ENCODE results near the gene C1QTNF6. TPM values are rescaled to one million over a fixed set of nuclear protein-coding genes. Genes with fewer than 3 reads are reported as not detected.

The C1QTNF6 gene
- polyA plus RNA-seq, 2 donors, result 1.3 to 4.9 TPM

GRCh38 chr22:37147186-37147990 lies 40.7 kb downstream of the C1QTNF6 start:
- Histone ChIP-seq H3K4me3 (ENCODE audit: low read depth in 1 of 2, low read length in 2 of 2) (peak overlapping the region in 1 of 2 donors; percentile 9), H3K4me1 (ENCODE audit: control insufficient read depth in 2 of 2, insufficient read depth in 2 of 2, low read length in 1 of 2) (peaks cover 3 to 15% of the 10 kb centered on the region in 2 donors), H3K9me3 (ENCODE audit: control insufficient read depth in 2 of 2, insufficient read depth in 1 of 2, low read depth in 1 of 2, low read length in 1 of 2) (peaks cover 0 to 2% of the 10 kb centered on the region in 2 donors), H3K36me3 (ENCODE audit: control insufficient read depth in 2 of 2, insufficient read depth in 2 of 2, low read length in 1 of 2) (no peaks in the 10 kb centered on the region), H3K27me3 (ENCODE audit: control insufficient read depth in 1 of 2, insufficient read depth in 2 of 2, low read length in 2 of 2) (no peaks in the 10 kb centered on the region), H3K27ac (ENCODE audit: low read depth in 2 of 2, low read length in 1 of 2) (no peak overlapping the region)
- 63 to 72% methylated on average over 12 of the region's 12 CpGs for WGBS, 2 donors

- Histone ChIP-seq H3K27ac (ENCODE audit: low read depth in 2 of 2, low read length in 1 of 2) (no peak overlapping the region), H3K4me3 (ENCODE audit: low read depth in 1 of 2, low read length in 2 of 2) (no peak overlapping the region), H3K27me3 (ENCODE audit: control insufficient read depth in 1 of 2, insufficient read depth in 2 of 2, low read length in 2 of 2) (no peaks in the 10 kb centered on the region), H3K9me3 (ENCODE audit: control insufficient read depth in 2 of 2, insufficient read depth in 1 of 2, low read depth in 1 of 2, low read length in 1 of 2) (peaks cover 0 to 2% of the 10 kb centered on the region in 2 donors), H3K4me1 (ENCODE audit: control insufficient read depth in 2 of 2, insufficient read depth in 2 of 2, low read length in 1 of 2) (peaks cover 3 to 15% of the 10 kb centered on the region in 2 donors), H3K36me3 (ENCODE audit: control insufficient read depth in 2 of 2, insufficient read depth in 2 of 2, low read length in 1 of 2) (no peaks in the 10 kb centered on the region)
- 71 to 72% methylated on average over 16 of the region's 16 CpGs for WGBS, 2 donors
These were observed 41.4 kb downstream of the C1QTNF6 start for GRCh38 chr22:37146507-37147180.

- Histone ChIP-seq H3K27me3 (ENCODE audit: control insufficient read depth in 1 of 2, insufficient read depth in 2 of 2, low read length in 2 of 2) (no peaks in the 10 kb centered on the region), H3K4me3 (ENCODE audit: low read depth in 1 of 2, low read length in 2 of 2) (no peak overlapping the region), H3K27ac (ENCODE audit: low read depth in 2 of 2, low read length in 1 of 2) (no peak overlapping the region), H3K9me3 (ENCODE audit: control insufficient read depth in 2 of 2, insufficient read depth in 1 of 2, low read depth in 1 of 2, low read length in 1 of 2) (peaks cover 0 to 2% of the 10 kb centered on the region in 2 donors), H3K4me1 (ENCODE audit: control insufficient read depth in 2 of 2, insufficient read depth in 2 of 2, low read length in 1 of 2) (peaks cover 3 to 15% of the 10 kb centered on the region in 2 donors), H3K36me3 (ENCODE audit: control insufficient read depth in 2 of 2, insufficient read depth in 2 of 2, low read length in 1 of 2) (no peaks in the 10 kb centered on the region)
- 38 to 44% methylated on average over 6 of the region's 6 CpGs for WGBS, 2 donors
These were observed 42.0 kb downstream of the C1QTNF6 start for GRCh38 chr22:37146051-37146385.

- Histone ChIP-seq H3K36me3 (ENCODE audit: control insufficient read depth in 2 of 2, insufficient read depth in 2 of 2, low read length in 1 of 2) (no peaks in the 10 kb centered on the region), H3K27me3 (ENCODE audit: control insufficient read depth in 1 of 2, insufficient read depth in 2 of 2, low read length in 2 of 2) (no peaks in the 10 kb centered on the region), H3K4me1 (ENCODE audit: control insufficient read depth in 2 of 2, insufficient read depth in 2 of 2, low read length in 1 of 2) (peaks cover 3 to 15% of the 10 kb centered on the region in 2 donors), H3K27ac (ENCODE audit: low read depth in 2 of 2, low read length in 1 of 2) (no peak overlapping the region), H3K9me3 (ENCODE audit: control insufficient read depth in 2 of 2, insufficient read depth in 1 of 2, low read depth in 1 of 2, low read length in 1 of 2) (peaks cover 0 to 2% of the 10 kb centered on the region in 2 donors), H3K4me3 (ENCODE audit: low read depth in 1 of 2, low read length in 2 of 2) (no peak overlapping the region)
- WGBS, 2 donors, result 24 to 41% methylated on average over 12 to 17 of the region's 17 CpGs
These were observed 42.6 kb downstream of the C1QTNF6 start for GRCh38 chr22:37145180-37146050.

- no peak overlapping the region for H3K27ac ChIP-seq (ENCODE audit: low read depth in 2 of 2, low read length in 1 of 2)
- H3K36me3 ChIP-seq (ENCODE audit: control insufficient read depth in 2 of 2, insufficient read depth in 2 of 2, low read length in 1 of 2), result no peaks in the 10 kb centered on the region
- no peaks in the 10 kb centered on the region for H3K27me3 ChIP-seq (ENCODE audit: control insufficient read depth in 1 of 2, insufficient read depth in 2 of 2, low read length in 2 of 2)
- H3K9me3 ChIP-seq (ENCODE audit: control insufficient read depth in 2 of 2, insufficient read depth in 1 of 2, low read depth in 1 of 2, low read length in 1 of 2), result no peaks in the 10 kb centered on the region
- no peak overlapping the region for H3K4me3 ChIP-seq (ENCODE audit: low read depth in 1 of 2, low read length in 2 of 2)
- WGBS, 2 donors, result 66 to 83% methylated on average over 8 to 10 of the region's 10 CpGs
- peaks cover 3 to 15% of the 10 kb centered on the region in 2 donors for H3K4me1 ChIP-seq (ENCODE audit: control insufficient read depth in 2 of 2, insufficient read depth in 2 of 2, low read length in 1 of 2)
These were observed 43.9 kb downstream of the C1QTNF6 start for GRCh38 chr22:37144180-37144554.

- Histone ChIP-seq H3K27ac (ENCODE audit: low read depth in 2 of 2, low read length in 1 of 2) (no peak overlapping the region), H3K4me1 (ENCODE audit: control insufficient read depth in 2 of 2, insufficient read depth in 2 of 2, low read length in 1 of 2) (peaks cover 3 to 19% of the 10 kb centered on the region in 2 donors), H3K9me3 (ENCODE audit: control insufficient read depth in 2 of 2, insufficient read depth in 1 of 2, low read depth in 1 of 2, low read length in 1 of 2) (no peaks in the 10 kb centered on the region), H3K27me3 (ENCODE audit: control insufficient read depth in 1 of 2, insufficient read depth in 2 of 2, low read length in 2 of 2) (no peaks in the 10 kb centered on the region), H3K4me3 (ENCODE audit: low read depth in 1 of 2, low read length in 2 of 2) (no peak overlapping the region), H3K36me3 (ENCODE audit: control insufficient read depth in 2 of 2, insufficient read depth in 2 of 2, low read length in 1 of 2) (no peaks in the 10 kb centered on the region)
- WGBS, 2 donors, result 61 to 67% methylated on average over 6 of the region's 6 CpGs
These were observed 46.1 kb downstream of the C1QTNF6 start for GRCh38 chr22:37141971-37142370.

GRCh38 chr22:37141476-37141875 lies 46.6 kb downstream of the C1QTNF6 start:
- no peak overlapping the region for H3K4me3 ChIP-seq (ENCODE audit: low read depth in 1 of 2, low read length in 2 of 2)
- H3K27me3 ChIP-seq (ENCODE audit: control insufficient read depth in 1 of 2, insufficient read depth in 2 of 2, low read length in 2 of 2), result no peaks in the 10 kb centered on the region
- WGBS, 2 donors, result 73 to 80% methylated on average over 9 to 10 of the region's 10 CpGs
- H3K36me3 ChIP-seq (ENCODE audit: control insufficient read depth in 2 of 2, insufficient read depth in 2 of 2, low read length in 1 of 2), result no peaks in the 10 kb centered on the region
- H3K9me3 ChIP-seq (ENCODE audit: control insufficient read depth in 2 of 2, insufficient read depth in 1 of 2, low read depth in 1 of 2, low read length in 1 of 2), result no peaks in the 10 kb centered on the region
- H3K4me1 ChIP-seq (ENCODE audit: control insufficient read depth in 2 of 2, insufficient read depth in 2 of 2, low read length in 1 of 2), result peaks cover 3 to 18% of the 10 kb centered on the region in 2 donors
- no peak overlapping the region for H3K27ac ChIP-seq (ENCODE audit: low read depth in 2 of 2, low read length in 1 of 2)

- Histone ChIP-seq H3K36me3 (ENCODE audit: control insufficient read depth in 2 of 2, insufficient read depth in 2 of 2, low read length in 1 of 2) (no peaks in the 10 kb centered on the region), H3K4me3 (ENCODE audit: low read depth in 1 of 2, low read length in 2 of 2) (no peak overlapping the region), H3K27ac (ENCODE audit: low read depth in 2 of 2, low read length in 1 of 2) (no peak overlapping the region), H3K4me1 (ENCODE audit: control insufficient read depth in 2 of 2, insufficient read depth in 2 of 2, low read length in 1 of 2) (peaks cover 3 to 11% of the 10 kb centered on the region in 2 donors), H3K9me3 (ENCODE audit: control insufficient read depth in 2 of 2, insufficient read depth in 1 of 2, low read depth in 1 of 2, low read length in 1 of 2) (no peaks in the 10 kb centered on the region), H3K27me3 (ENCODE audit: control insufficient read depth in 1 of 2, insufficient read depth in 2 of 2, low read length in 2 of 2) (no peaks in the 10 kb centered on the region)
- 80 to 88% methylated on average over 15 to 16 of the region's 16 CpGs for WGBS, 2 donors
These were observed 47.2 kb downstream of the C1QTNF6 start for GRCh38 chr22:37140686-37141323.

GRCh38 chr22:37139762-37140161 lies 48.3 kb downstream of the C1QTNF6 start:
- Histone ChIP-seq H3K27ac (ENCODE audit: low read depth in 2 of 2, low read length in 1 of 2) (no peak overlapping the region), H3K4me3 (ENCODE audit: low read depth in 1 of 2, low read length in 2 of 2) (no peak overlapping the region), H3K36me3 (ENCODE audit: control insufficient read depth in 2 of 2, insufficient read depth in 2 of 2, low read length in 1 of 2) (no peaks in the 10 kb centered on the region), H3K9me3 (ENCODE audit: control insufficient read depth in 2 of 2, insufficient read depth in 1 of 2, low read depth in 1 of 2, low read length in 1 of 2) (no peaks in the 10 kb centered on the region), H3K4me1 (ENCODE audit: control insufficient read depth in 2 of 2, insufficient read depth in 2 of 2, low read length in 1 of 2) (peaks cover 3 to 6% of the 10 kb centered on the region in 2 donors), H3K27me3 (ENCODE audit: control insufficient read depth in 1 of 2, insufficient read depth in 2 of 2, low read length in 2 of 2) (no peaks in the 10 kb centered on the region)
- WGBS, 2 donors, result 47 to 60% methylated on average over 7 of the region's 7 CpGs
